Neural cell (in vitro differentiated cells): ENCODE measurements around the gene CYP8B1. TPM values are rescaled to one million over a fixed set of nuclear protein-coding genes. Genes with fewer than 3 reads are reported as not detected.

ENCODE experiments used
- H2AFZ ChIP-seq: fragments of 200-600, 300-800 bp; sonication (generic), shearing (Covaris generic); 2 replicates; pipeline ENCODE4 v1.6.0; 2014; ENCODE audit warnings: low read depth, mild to moderate bottlenecking, antibody characterized with exemption, low read length, moderate library complexity
- H3F3A ChIP-seq: fragments of 200-600 bp; shearing (Covaris generic); 2 replicates; pipeline ENCODE4 v1.6.1; 2016; ENCODE audit warnings: mild to moderate bottlenecking, moderate library complexity, mixed read lengths, antibody characterized with exemption, low read length; ENCODE audit not compliant: insufficient read depth, poor library complexity, severe bottlenecking
- H3K27ac ChIP-seq: fragments of 200-600, 300-800 bp; sonication (generic), shearing (Covaris generic); 2 replicates; pipeline ENCODE4 v1.5.1; 2014; ENCODE audit warnings: mild to moderate bottlenecking, low read length, moderate library complexity
- H3K27me3 ChIP-seq: fragments of 300-800, 200-600 bp; sonication (generic), shearing (Covaris generic); 2 replicates; pipeline ENCODE4 v1.6.0; 2014; ENCODE audit warnings: mild to moderate bottlenecking, low read depth, low read length, moderate library complexity; ENCODE audit not compliant: insufficient read depth
- H3K36me3 ChIP-seq: fragments of 300-800, 200-600 bp; sonication (generic), shearing (Covaris generic); 2 replicates; pipeline ENCODE4 v1.5.1; 2014; ENCODE audit warnings: mild to moderate bottlenecking, antibody characterized with exemption, low read length, moderate library complexity; ENCODE audit not compliant: insufficient read depth
- H3K4me2 ChIP-seq: fragments of 300-800, 200-600 bp; sonication (generic), shearing (Covaris generic); 2 replicates; pipeline ENCODE4 v1.6.0; 2014; ENCODE audit warnings: mild to moderate bottlenecking, low read length
- H3K4me3 ChIP-seq: fragments of 300-800, 200-600 bp; sonication (generic), shearing (Covaris generic); 2 replicates; pipeline ENCODE4 v1.5.1; 2014; ENCODE audit warnings: mild to moderate bottlenecking, low read length, moderate library complexity
- H3K79me2 ChIP-seq: fragments of 200-600 bp; shearing (Covaris generic); replicated peaks from 2 replicates; pipeline ENCODE4 v1.6.0; 2014; ENCODE audit warnings: mild to moderate bottlenecking, low read length, moderate library complexity; ENCODE audit not compliant: insufficient read depth
- H3K9ac ChIP-seq: fragments of 300-800, 200-600 bp; sonication (generic), shearing (Covaris generic); 2 replicates; pipeline ENCODE4 v1.6.1; 2016; ENCODE audit warnings: mild to moderate bottlenecking, low read length, mixed read lengths
- H3K9me2 ChIP-seq: fragments of 200-600 bp; shearing (Covaris generic); 2 replicates; pipeline ENCODE4 v1.6.1; 2016; ENCODE audit warnings: mild to moderate bottlenecking, low read length, mixed read lengths; ENCODE audit not compliant: insufficient read depth
- H3K9me3 ChIP-seq: fragments of 200-600, 300-800 bp; sonication (generic), shearing (Covaris generic); 2 replicates; pipeline ENCODE4 v1.6.1; 2016; ENCODE audit warnings: mild to moderate bottlenecking, mixed run types, low read length, moderate library complexity, mixed read lengths
- H4K20me1 ChIP-seq: fragments of 200-600 bp; shearing (Covaris generic); 2 replicates; pipeline ENCODE4 v1.6.1; 2016; ENCODE audit warnings: mild to moderate bottlenecking, mixed run types; ENCODE audit not compliant: insufficient read depth
- EP300 ChIP-seq: fragments of 450-650 bp; conservative IDR thresholded peaks from 2 replicates; pipeline ENCODE4 v1.6.1; 2014; ENCODE audit warnings: antibody characterized with exemption, mild to moderate bottlenecking, moderate library complexity; ENCODE audit not compliant: poor library complexity, severe bottlenecking
- EZH2 ChIP-seq: fragments of 200-600, 300-800 bp; shearing (Covaris generic), sonication (generic); IDR thresholded peaks from 2 replicates; pipeline ENCODE4 v1.6.1; 2014; ENCODE audit warnings: antibody characterized with exemption, low read length, borderline replicate concordance, mild to moderate bottlenecking; ENCODE audit not compliant: insufficient read depth, poor library complexity, severe bottlenecking
- MXI1 ChIP-seq: fragments of 450-650 bp; conservative IDR thresholded peaks from 2 replicates; pipeline ENCODE4 v1.6.1; 2014; ENCODE audit warnings: antibody characterized with exemption, mild to moderate bottlenecking; ENCODE audit not compliant: poor library complexity, severe bottlenecking
- POLR2AphosphoS5 ChIP-seq: IDR thresholded peaks from 2 replicates; pipeline ENCODE4 v1.6.1; 2012
- RAD21 ChIP-seq: fragments of 450-650 bp; conservative IDR thresholded peaks from 2 replicates; pipeline ENCODE4 v1.6.1; 2014; ENCODE audit warnings: antibody characterized with exemption, mild to moderate bottlenecking, moderate library complexity
- polyA plus RNA-seq: library from polyadenylated mRNA; depleted of rRNA; stranded (reverse); fragments of >200 nt; gene quantifications from 2 replicates; pipeline ENCODE4 v1.2.3, GENCODE V29; 2014
- TF ChIP-seq, protein P1 (sequence below): IDR thresholded peaks from 2 replicates; pipeline ENCODE4 v1.6.1; 2012; ENCODE audit warnings: borderline replicate concordance

CYP8B1 gene
- polyA plus RNA-seq, 1 donor from 2014 or later = not detected

DNA sequence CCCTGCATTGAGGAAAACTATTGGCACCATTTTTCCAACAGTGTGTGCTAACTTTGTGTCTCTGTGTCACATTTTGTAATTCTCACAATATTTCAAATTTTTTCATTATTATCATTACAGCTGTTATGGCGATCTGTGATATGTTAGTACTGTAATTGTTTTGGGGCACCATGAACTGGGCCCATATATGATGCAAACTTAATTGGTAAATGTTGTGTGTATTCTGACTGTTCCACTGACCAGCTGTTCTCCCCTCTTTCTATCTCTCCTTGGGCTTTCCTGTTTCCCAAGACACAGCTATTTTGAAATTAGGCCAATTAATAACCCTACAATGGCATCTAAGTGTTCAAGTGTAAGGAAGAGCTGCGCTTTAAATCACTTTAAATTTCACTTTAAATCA, 2.2 kb upstream of the CYP8B1 start:
- Histone ChIP-seq H2AFZ (no peak overlapping the region), H4K20me1 (no peaks in the 10 kb centered on the region), H3K79me2 (no peaks in the 10 kb centered on the region), H3K36me3 (no peaks in the 10 kb centered on the region), H3F3A (no peaks in the 10 kb centered on the region), H3K4me2 (no peak overlapping the region), H3K9me3 (no peaks in the 10 kb centered on the region), H3K9ac (no peak overlapping the region), H3K27ac (no peak overlapping the region), H3K9me2 (no peaks in the 10 kb centered on the region), H3K27me3 (no peaks in the 10 kb centered on the region), H3K4me3 (no peak overlapping the region)
- TF ChIP-seq EP300 = no peak
- TF ChIP-seq, protein P1, sequence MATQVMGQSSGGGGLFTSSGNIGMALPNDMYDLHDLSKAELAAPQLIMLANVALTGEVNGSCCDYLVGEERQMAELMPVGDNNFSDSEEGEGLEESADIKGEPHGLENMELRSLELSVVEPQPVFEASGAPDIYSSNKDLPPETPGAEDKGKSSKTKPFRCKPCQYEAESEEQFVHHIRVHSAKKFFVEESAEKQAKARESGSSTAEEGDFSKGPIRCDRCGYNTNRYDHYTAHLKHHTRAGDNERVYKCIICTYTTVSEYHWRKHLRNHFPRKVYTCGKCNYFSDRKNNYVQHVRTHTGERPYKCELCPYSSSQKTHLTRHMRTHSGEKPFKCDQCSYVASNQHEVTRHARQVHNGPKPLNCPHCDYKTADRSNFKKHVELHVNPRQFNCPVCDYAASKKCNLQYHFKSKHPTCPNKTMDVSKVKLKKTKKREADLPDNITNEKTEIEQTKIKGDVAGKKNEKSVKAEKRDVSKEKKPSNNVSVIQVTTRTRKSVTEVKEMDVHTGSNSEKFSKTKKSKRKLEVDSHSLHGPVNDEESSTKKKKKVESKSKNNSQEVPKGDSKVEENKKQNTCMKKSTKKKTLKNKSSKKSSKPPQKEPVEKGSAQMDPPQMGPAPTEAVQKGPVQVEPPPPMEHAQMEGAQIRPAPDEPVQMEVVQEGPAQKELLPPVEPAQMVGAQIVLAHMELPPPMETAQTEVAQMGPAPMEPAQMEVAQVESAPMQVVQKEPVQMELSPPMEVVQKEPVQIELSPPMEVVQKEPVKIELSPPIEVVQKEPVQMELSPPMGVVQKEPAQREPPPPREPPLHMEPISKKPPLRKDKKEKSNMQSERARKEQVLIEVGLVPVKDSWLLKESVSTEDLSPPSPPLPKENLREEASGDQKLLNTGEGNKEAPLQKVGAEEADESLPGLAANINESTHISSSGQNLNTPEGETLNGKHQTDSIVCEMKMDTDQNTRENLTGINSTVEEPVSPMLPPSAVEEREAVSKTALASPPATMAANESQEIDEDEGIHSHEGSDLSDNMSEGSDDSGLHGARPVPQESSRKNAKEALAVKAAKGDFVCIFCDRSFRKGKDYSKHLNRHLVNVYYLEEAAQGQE = no peak
- TF ChIP-seq EZH2 = no peak

DNA sequence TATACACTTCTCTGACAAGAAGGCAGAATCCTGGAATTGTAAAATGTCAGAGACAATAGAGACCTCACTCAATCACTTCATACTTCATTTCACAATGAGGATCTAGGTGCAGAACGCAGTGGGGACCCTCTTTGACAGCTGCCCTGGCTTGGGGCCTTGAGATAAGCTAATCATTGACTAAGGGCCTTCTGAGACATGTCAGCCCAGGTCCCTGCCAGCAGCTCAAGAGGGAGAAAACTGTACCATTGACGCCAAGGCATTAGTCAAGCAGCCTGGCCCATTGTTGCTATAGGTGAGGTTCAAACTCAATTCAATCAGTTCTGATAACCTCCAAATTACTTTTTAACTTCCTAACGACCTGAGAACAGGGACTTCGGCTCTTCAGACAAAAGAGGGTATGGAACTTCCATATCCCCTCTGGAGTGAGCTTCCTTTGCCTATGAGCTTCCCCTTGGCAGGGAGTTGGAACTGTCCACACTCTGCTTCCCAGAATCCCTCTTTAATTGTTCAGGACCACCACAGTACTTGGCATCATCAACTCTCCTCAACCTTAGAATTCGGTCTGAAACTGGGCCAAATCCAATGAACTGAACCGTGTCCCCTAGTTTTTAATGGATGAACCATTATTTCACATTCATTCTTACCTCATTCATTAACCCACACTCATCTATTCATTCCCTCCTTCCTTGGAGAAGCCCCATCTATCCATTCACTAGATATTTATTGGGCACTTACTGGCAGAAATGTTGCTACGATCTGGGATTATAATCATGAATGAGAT, 1.5 kb upstream of the CYP8B1 start:
- H3K27me3 ChIP-seq = no peaks in the 10 kb centered on the region
- no peak overlapping the region for H3K9ac ChIP-seq
- no peak overlapping the region for H2AFZ ChIP-seq
- H3K4me2 ChIP-seq = no peak overlapping the region
- TF ChIP-seq POLR2AphosphoS5 (no peak), EP300 (no peak), MXI1 (no peak), RAD21 (no peak)
- TF ChIP-seq, protein P1 = no peak
- H4K20me1 ChIP-seq = no peaks in the 10 kb centered on the region
- no peaks in the 10 kb centered on the region for H3K79me2 ChIP-seq
- H3K9me3 ChIP-seq = no peaks in the 10 kb centered on the region
- H3K36me3 ChIP-seq = no peaks in the 10 kb centered on the region
- no peaks in the 10 kb centered on the region for H3K9me2 ChIP-seq
- H3F3A ChIP-seq = no peaks in the 10 kb centered on the region
- H3K4me3 ChIP-seq = no peak overlapping the region
- H3K27ac ChIP-seq = no peak overlapping the region
